H9 (cell line): ENCODE data around the gene ODAD4. TPM values are rescaled to one million over a fixed set of nuclear protein-coding genes. Genes with fewer than 3 reads are reported as not detected.

Experiments
- DNase-seq: peaks from one replicate; pipeline ENCODE4 v3.0.0-alpha.2; 2017
- H2AFZ ChIP-seq: one replicate; pipeline ENCODE4 v1.6.1; 2013; ENCODE audit warnings: mild to moderate bottlenecking, low read length, control low read depth, moderate library complexity
- H2AK5ac ChIP-seq: 2 replicates; pipeline ENCODE4 v1.6.1; 2013; ENCODE audit warnings: low read length, control low read depth, mixed read lengths; ENCODE audit not compliant: insufficient read length
- H2BK120ac ChIP-seq: one replicate; pipeline ENCODE4 v1.6.1; 2013; ENCODE audit warnings: low read depth, mild to moderate bottlenecking, low read length, control low read depth, inconsistent platforms; ENCODE audit not compliant: poor library complexity, severe bottlenecking
- H2BK12ac ChIP-seq: 2 replicates; pipeline ENCODE4 v1.6.1; 2013; ENCODE audit warnings: low read length, control low read depth, mixed read lengths, low read depth; ENCODE audit not compliant: insufficient read length
- H2BK15ac ChIP-seq: 2 replicates; pipeline ENCODE4 v1.6.1; 2013; ENCODE audit warnings: low read depth, low read length, control low read depth
- H2BK20ac ChIP-seq: one replicate; pipeline ENCODE4 v1.6.1; 2013; ENCODE audit warnings: low read depth, mild to moderate bottlenecking, low read length, control low read depth, inconsistent platforms; ENCODE audit not compliant: poor library complexity, severe bottlenecking
- H2BK5ac ChIP-seq: 2 replicates; pipeline ENCODE4 v1.6.1; 2013; ENCODE audit warnings: low read length, control low read depth, mixed read lengths; ENCODE audit not compliant: insufficient read length
- H3K14ac ChIP-seq: 2 replicates; pipeline ENCODE4 v1.6.1; 2013; ENCODE audit warnings: low read length, control low read depth; ENCODE audit not compliant: insufficient read depth
- H3K18ac ChIP-seq: 2 replicates; pipeline ENCODE4 v1.6.1; 2013; ENCODE audit warnings: low read depth, mild to moderate bottlenecking, mixed read lengths, low read length, control low read depth; ENCODE audit not compliant: insufficient read length
- H3K23ac ChIP-seq: 2 replicates; pipeline ENCODE4 v1.6.1; 2013; ENCODE audit warnings: low read length, control low read depth, mixed read lengths, low read depth; ENCODE audit not compliant: insufficient read length
- H3K23me2 ChIP-seq: 2 replicates; pipeline ENCODE4 v1.6.1; 2013; ENCODE audit warnings: low read depth, mild to moderate bottlenecking, mixed read lengths, low read length, control low read depth; ENCODE audit not compliant: insufficient read length, poor library complexity, severe bottlenecking
- H3K27ac ChIP-seq: 2 replicates; pipeline ENCODE4 v1.5.1; 2013; ENCODE audit warnings: low read length, control low read depth, mixed read lengths, low read depth; ENCODE audit not compliant: insufficient read length
- H3K27me3 ChIP-seq: 2 replicates; pipeline ENCODE4 v1.6.1; 2013; ENCODE audit warnings: low read length, control low read depth, inconsistent platforms; ENCODE audit not compliant: insufficient read depth
- H3K4ac ChIP-seq: 2 replicates; pipeline ENCODE4 v1.6.1; 2013; ENCODE audit warnings: low read depth, mild to moderate bottlenecking, control low read depth, inconsistent platforms, low read length, moderate library complexity
- H3K4me1 ChIP-seq: 2 replicates; pipeline ENCODE4 v1.6.1; 2013; ENCODE audit warnings: low read length, control low read depth, inconsistent platforms; ENCODE audit not compliant: insufficient read depth
- H3K4me2 ChIP-seq: 2 replicates; pipeline ENCODE4 v1.6.1; 2013; ENCODE audit warnings: low read length, control low read depth, mixed read lengths; ENCODE audit not compliant: insufficient read length, insufficient read depth
- H3K56ac ChIP-seq: 2 replicates; pipeline ENCODE4 v1.6.1; 2013; ENCODE audit warnings: low read depth, mild to moderate bottlenecking, mixed read lengths, low read length, control low read depth; ENCODE audit not compliant: insufficient read length
- H3K79me1 ChIP-seq: 2 replicates; pipeline ENCODE4 v1.6.1; 2013; ENCODE audit warnings: low read depth, mild to moderate bottlenecking, moderate library complexity, low read length, control low read depth, inconsistent platforms; ENCODE audit not compliant: insufficient read depth, poor library complexity, severe bottlenecking
- H3K79me2 ChIP-seq: 2 replicates; pipeline ENCODE4 v1.6.1; 2013; ENCODE audit warnings: low read length, control low read depth, inconsistent platforms; ENCODE audit not compliant: insufficient read depth
- H3K9ac ChIP-seq: 2 replicates; pipeline ENCODE4 v1.6.1; 2013; ENCODE audit warnings: low read length, control low read depth, mixed read lengths; ENCODE audit not compliant: insufficient read length; ENCODE audit errors: extremely low read depth
- H3K9me3 ChIP-seq: one replicate; pipeline ENCODE4 v1.6.1; 2013; ENCODE audit warnings: low read depth, low read length, inconsistent platforms; ENCODE audit not compliant: control insufficient read depth
- H3T11ph ChIP-seq: one replicate; pipeline ENCODE4 v1.6.1; 2013; ENCODE audit warnings: mild to moderate bottlenecking, low read length, control low read depth, inconsistent platforms
- H4K20me1 ChIP-seq: one replicate; pipeline ENCODE4 v1.6.1; 2013; ENCODE audit not compliant: control insufficient read depth, insufficient read length, insufficient read depth
- H4K5ac ChIP-seq: 2 replicates; pipeline ENCODE4 v1.6.1; 2013; ENCODE audit warnings: low read depth, mild to moderate bottlenecking, mixed read lengths, low read length, control low read depth; ENCODE audit not compliant: insufficient read length
- H4K8ac ChIP-seq: replicated peaks from 2 replicates; pipeline ENCODE4 v1.6.1; 2013; ENCODE audit warnings: low read length, control low read depth, mixed read lengths, low read depth; ENCODE audit not compliant: insufficient read length
- H4K91ac ChIP-seq: 2 replicates; pipeline ENCODE4 v1.6.1; 2013; ENCODE audit warnings: low read depth, mild to moderate bottlenecking, moderate library complexity, mixed read lengths, low read length, control low read depth; ENCODE audit not compliant: insufficient read length
- H3K27ac Mint-ChIP-seq, 3 experiments: 2 replicates in 2 of 3; 3 replicates in 1 of 3; pipeline ENCODE4 v1.8.0; 2020 to 2021; ENCODE audit warnings: mixed read lengths in 3 of 3, mild to moderate bottlenecking in 1 of 3, moderate library complexity in 1 of 3
- H3K27me3 Mint-ChIP-seq: 2 replicates; pipeline ENCODE4 v1.8.0; 2021; ENCODE audit warnings: low read depth, mild to moderate bottlenecking, moderate library complexity, mixed read lengths
- H3K36me3 Mint-ChIP-seq, 3 experiments: 2 replicates in 2 of 3; 3 replicates in 1 of 3; pipeline ENCODE4 v1.8.0; 2020 to 2021; ENCODE audit warnings: low read depth in 3 of 3, mixed read lengths in 3 of 3; ENCODE audit not compliant: insufficient read depth in 1 of 3
- H3K4me1 Mint-ChIP-seq, 2 experiments: 2 replicates each; pipeline ENCODE4 v1.8.0; 2020; ENCODE audit warnings: mixed read lengths in 2 of 2
- H3K4me3 Mint-ChIP-seq, 2 experiments: 2 replicates in 1 of 2; 3 replicates in 1 of 2; pipeline ENCODE4 v1.8.0; 2020 to 2021; ENCODE audit warnings: mild to moderate bottlenecking in 2 of 2, mixed read lengths in 2 of 2, moderate library complexity in 1 of 2
- H3K9me3 Mint-ChIP-seq, 2 experiments: 2 replicates in 1 of 2; 3 replicates in 1 of 2; pipeline ENCODE4 v1.8.0; 2020; ENCODE audit warnings: mild to moderate bottlenecking in 2 of 2, mixed read lengths in 2 of 2, moderate library complexity in 1 of 2
- CTCF ChIP-seq: fragments of 200-600 bp; sonication (generic); conservative IDR thresholded peaks from 3 replicates; pipeline ENCODE4 v1.8.0; 2021; ENCODE audit warnings: antibody characterized with exemption, mild to moderate bottlenecking
- WGBS: extraction: QIAGEN DNeasy Blood & Tissue Kit; methylation state at CpG from one replicate; pipeline ENCODE4 v1.1.7; 2013; ENCODE audit warnings: missing lambda C conversion rate, low lambda C conversion rate, mixed read lengths; ENCODE audit not compliant: insufficient read length; ENCODE audit errors: extremely low coverage; 5-methylcytosine and 5-hydroxymethylcytosine counted together
- total RNA-seq: library from RNA; stranded (reverse); gene quantifications from 2 replicates; pipeline ENCODE4 v1.2.1, GENCODE V29; 2021

The ODAD4 gene
- total RNA-seq, 1 experiment from 2014 or later: 2.1 TPM

GRCh38 chr17:41974031-41974430, 43.6 kb downstream of the ODAD4 start:
- H3K9me3 Mint-ChIP-seq: no peaks in the 10 kb centered on the region
- peaks cover 33 to 87% (median 83%) of the 10 kb centered on the region in 3 experiments for H3K36me3 Mint-ChIP-seq
- Histone ChIP-seq H3K27me3 (no peaks in the 10 kb centered on the region), H3K4me2 (no peak overlapping the region), H3T11ph (no peak overlapping the region), H3K9ac (no peak overlapping the region), H4K8ac (no peak overlapping the region), H2BK120ac (no peak overlapping the region), H3K23ac (no peak overlapping the region), H2BK15ac (no peak overlapping the region), H2AFZ (no peak overlapping the region), H2BK20ac (no peak overlapping the region), H2BK12ac (no peak overlapping the region), H3K56ac (no peak overlapping the region), H3K9me3 (no peaks in the 10 kb centered on the region), H3K27ac (no peak overlapping the region), H3K79me2 (no peaks in the 10 kb centered on the region), H2AK5ac (no peak overlapping the region), H2BK5ac (no peak overlapping the region), H3K18ac (no peak overlapping the region), H3K79me1 (no peaks in the 10 kb centered on the region), H3K23me2 (no peaks in the 10 kb centered on the region), H4K20me1 (no peaks in the 10 kb centered on the region), H3K4me1 (no peaks in the 10 kb centered on the region), H4K91ac (no peak overlapping the region), H4K5ac (no peak overlapping the region), H3K4ac (no peak overlapping the region), H3K14ac (no peak overlapping the region)
- no CpG with 5 or more reads among the region's 6 CpGs for WGBS
- H3K4me3 Mint-ChIP-seq: no peak overlapping the region
- H3K27ac Mint-ChIP-seq: peak overlapping the region in 1 of 3 experiments; percentile 47; a peak in 1 of 7 replicates
- TF ChIP-seq CTCF: no peak
- no peak for DNase-seq
- no peaks in the 10 kb centered on the region for H3K4me1 Mint-ChIP-seq
- no peaks in the 10 kb centered on the region for H3K27me3 Mint-ChIP-seq
